ENCODE results near the gene NFIB. TPM values are rescaled to one million over a fixed set of nuclear protein-coding genes. Genes with fewer than 3 reads are reported as not detected.

The NFIB gene
- polyA plus RNA-seq, 1 of the 3 experiments (the other 2 are of a cell fraction), result 9.2 TPM

DNA sequence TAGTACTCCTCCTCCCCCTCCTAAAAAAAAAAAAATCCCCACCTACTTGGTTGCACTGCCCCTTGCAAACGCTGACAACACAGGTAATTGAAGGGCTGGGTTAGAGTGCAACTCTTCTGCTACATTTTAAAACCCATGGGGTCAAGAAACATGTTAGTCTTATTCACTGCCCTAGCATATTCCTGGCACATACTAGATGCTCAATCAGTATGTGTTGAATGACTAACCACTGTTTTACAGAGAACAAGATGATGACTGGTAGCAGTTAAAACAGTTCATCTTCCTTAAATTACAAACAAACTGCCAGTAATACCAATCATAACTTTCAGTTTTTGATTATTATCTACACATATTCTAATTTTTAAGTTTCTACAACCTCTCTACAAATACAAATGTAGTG is 124.4 kb downstream of the NFIB start:
- Histone ChIP-seq H3K4me1 (ENCODE audit: control insufficient read depth in 1 of 2, insufficient read depth in 2 of 2, low read depth in 1 of 2, low read length in 1 of 2) (peaks cover 10 to 33% of the 10 kb centered on the region in 2 experiments; a peak in 3 of 4 replicates), H3K9me2 (no peaks in the 10 kb centered on the region), H3K27me3 (ENCODE audit: insufficient read depth) (no peaks in the 10 kb centered on the region), H4K20me1 (ENCODE audit: insufficient read depth) (peaks cover 11% of the 10 kb centered on the region; the same call in 1 of the 2 replicates), H3K36me3 (replicated peaks in 1 of 2; ENCODE audit: control insufficient read depth in 1 of 2, insufficient read depth in 2 of 2, low read length in 1 of 2) (no peaks in the 10 kb centered on the region), H2AFZ (ENCODE audit: low read depth) (no peak overlapping the region), H3K9me3 (no peaks in the 10 kb centered on the region), H3K4me3 (ENCODE audit: low read depth in 2 of 2, low read length in 1 of 2) (no peak overlapping the region), H3F3A (replicated peaks; ENCODE audit: insufficient read depth) (no peaks in the 10 kb centered on the region), H3K27ac (ENCODE audit: low read depth in 2 of 2, low read length in 1 of 2) (no peak overlapping the region), H3K9ac (no peak overlapping the region), H3K79me2 (ENCODE audit: insufficient read depth) (peaks cover 72% of the 10 kb centered on the region), H3K4me2 (no peak overlapping the region)
- 95% methylated on average over 1 of the region's 1 CpG for WGBS (ENCODE audit: low lambda C conversion rate)
- POLR2A ChIA-PET, result no interaction called here
- no peak for TF ChIP-seq USF2 (IDR thresholded peaks at IDR 0.05; ENCODE audit: borderline replicate concordance, low read depth, low read length)
- TF ChIP-seq TAF1 (IDR thresholded peaks at IDR 0.05; ENCODE audit: borderline replicate concordance, low read depth, low read length), result no peak
- no peak for TF ChIP-seq ELF1 (IDR thresholded peaks at IDR 0.05)
- TF ChIP-seq, protein P1, sequence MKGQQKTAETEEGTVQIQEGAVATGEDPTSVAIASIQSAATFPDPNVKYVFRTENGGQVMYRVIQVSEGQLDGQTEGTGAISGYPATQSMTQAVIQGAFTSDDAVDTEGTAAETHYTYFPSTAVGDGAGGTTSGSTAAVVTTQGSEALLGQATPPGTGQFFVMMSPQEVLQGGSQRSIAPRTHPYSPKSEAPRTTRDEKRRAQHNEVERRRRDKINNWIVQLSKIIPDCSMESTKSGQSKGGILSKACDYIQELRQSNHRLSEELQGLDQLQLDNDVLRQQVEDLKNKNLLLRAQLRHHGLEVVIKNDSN (IDR thresholded peaks at IDR 0.05; ENCODE audit: borderline replicate concordance, low read depth), result no peak
- TF ChIP-seq SMC3 (IDR thresholded peaks at IDR 0.05; ENCODE audit: low read depth, low read length), result no peak
- TF ChIP-seq RAD21 (IDR thresholded peaks at IDR 0.05; ENCODE audit: low read length), result no peak
- no peak for TF ChIP-seq RCOR1 (IDR thresholded peaks at IDR 0.05; ENCODE audit: low read length)
- TF ChIP-seq EZH2phosphoT487 (IDR thresholded peaks at IDR 0.05; ENCODE audit: borderline replicate concordance, low read depth), result no peak
- TF ChIP-seq, protein P2, sequence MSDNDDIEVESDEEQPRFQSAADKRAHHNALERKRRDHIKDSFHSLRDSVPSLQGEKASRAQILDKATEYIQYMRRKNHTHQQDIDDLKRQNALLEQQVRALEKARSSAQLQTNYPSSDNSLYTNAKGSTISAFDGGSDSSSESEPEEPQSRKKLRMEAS (IDR thresholded peaks at IDR 0.05; ENCODE audit: low read depth), result no peak
- TF ChIP-seq CHD2 (IDR thresholded peaks at IDR 0.05; ENCODE audit: low read length, partially characterized antibody), result no peak
- no peak for TF ChIP-seq MEF2A (IDR thresholded peaks at IDR 0.05; ENCODE audit: borderline replicate concordance, low read depth)
- TF ChIP-seq, protein P3, sequence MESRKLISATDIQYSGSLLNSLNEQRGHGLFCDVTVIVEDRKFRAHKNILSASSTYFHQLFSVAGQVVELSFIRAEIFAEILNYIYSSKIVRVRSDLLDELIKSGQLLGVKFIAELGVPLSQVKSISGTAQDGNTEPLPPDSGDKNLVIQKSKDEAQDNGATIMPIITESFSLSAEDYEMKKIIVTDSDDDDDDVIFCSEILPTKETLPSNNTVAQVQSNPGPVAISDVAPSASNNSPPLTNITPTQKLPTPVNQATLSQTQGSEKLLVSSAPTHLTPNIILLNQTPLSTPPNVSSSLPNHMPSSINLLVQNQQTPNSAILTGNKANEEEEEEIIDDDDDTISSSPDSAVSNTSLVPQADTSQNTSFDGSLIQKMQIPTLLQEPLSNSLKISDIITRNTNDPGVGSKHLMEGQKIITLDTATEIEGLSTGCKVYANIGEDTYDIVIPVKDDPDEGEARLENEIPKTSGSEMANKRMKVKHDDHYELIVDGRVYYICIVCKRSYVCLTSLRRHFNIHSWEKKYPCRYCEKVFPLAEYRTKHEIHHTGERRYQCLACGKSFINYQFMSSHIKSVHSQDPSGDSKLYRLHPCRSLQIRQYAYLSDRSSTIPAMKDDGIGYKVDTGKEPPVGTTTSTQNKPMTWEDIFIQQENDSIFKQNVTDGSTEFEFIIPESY (IDR thresholded peaks at IDR 0.05; ENCODE audit: borderline replicate concordance, low read depth), result no peak
- TF ChIP-seq FOSL2 (IDR thresholded peaks at IDR 0.05; ENCODE audit: borderline replicate concordance, low read depth), result no peak
- TF ChIP-seq, protein P4, sequence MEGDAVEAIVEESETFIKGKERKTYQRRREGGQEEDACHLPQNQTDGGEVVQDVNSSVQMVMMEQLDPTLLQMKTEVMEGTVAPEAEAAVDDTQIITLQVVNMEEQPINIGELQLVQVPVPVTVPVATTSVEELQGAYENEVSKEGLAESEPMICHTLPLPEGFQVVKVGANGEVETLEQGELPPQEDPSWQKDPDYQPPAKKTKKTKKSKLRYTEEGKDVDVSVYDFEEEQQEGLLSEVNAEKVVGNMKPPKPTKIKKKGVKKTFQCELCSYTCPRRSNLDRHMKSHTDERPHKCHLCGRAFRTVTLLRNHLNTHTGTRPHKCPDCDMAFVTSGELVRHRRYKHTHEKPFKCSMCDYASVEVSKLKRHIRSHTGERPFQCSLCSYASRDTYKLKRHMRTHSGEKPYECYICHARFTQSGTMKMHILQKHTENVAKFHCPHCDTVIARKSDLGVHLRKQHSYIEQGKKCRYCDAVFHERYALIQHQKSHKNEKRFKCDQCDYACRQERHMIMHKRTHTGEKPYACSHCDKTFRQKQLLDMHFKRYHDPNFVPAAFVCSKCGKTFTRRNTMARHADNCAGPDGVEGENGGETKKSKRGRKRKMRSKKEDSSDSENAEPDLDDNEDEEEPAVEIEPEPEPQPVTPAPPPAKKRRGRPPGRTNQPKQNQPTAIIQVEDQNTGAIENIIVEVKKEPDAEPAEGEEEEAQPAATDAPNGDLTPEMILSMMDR (IDR thresholded peaks at IDR 0.05), result no peak
- no peak for TF ChIP-seq YY1 (IDR thresholded peaks at IDR 0.05; ENCODE audit: low read depth)
- TF ChIP-seq IRF3 (IDR thresholded peaks at IDR 0.05; ENCODE audit: low read depth, low read length), result no peak
- CTCF ChIA-PET, result no interaction called here
- no peak for DNase-seq

All from SK-N-SH (cell line).